Measurements from ENCODE around the gene SNX8.

SNX8 gene

GRCh38 chr7:2259480-2259879 lies 54.8 kb downstream of the SNX8 start:
- no peak for DNase-seq (ENCODE audit: low read depth)

GRCh38 chr7:2258661-2259365 lies 55.4 kb downstream of the SNX8 start:
- no peak for DNase-seq (ENCODE audit: low read depth)

GRCh38 chr7:2257651-2258050 lies 56.6 kb downstream of the SNX8 start:
- DNase-seq (ENCODE audit: low read depth) = no peak

GRCh38 chr7:2257046-2257551 lies 57.1 kb downstream of the SNX8 start:
- DNase-seq (ENCODE audit: low read depth) = no peak

GRCh38 chr7:2256306-2257045 lies 57.8 kb downstream of the SNX8 start:
- no peak for DNase-seq (ENCODE audit: low read depth)

DNA sequence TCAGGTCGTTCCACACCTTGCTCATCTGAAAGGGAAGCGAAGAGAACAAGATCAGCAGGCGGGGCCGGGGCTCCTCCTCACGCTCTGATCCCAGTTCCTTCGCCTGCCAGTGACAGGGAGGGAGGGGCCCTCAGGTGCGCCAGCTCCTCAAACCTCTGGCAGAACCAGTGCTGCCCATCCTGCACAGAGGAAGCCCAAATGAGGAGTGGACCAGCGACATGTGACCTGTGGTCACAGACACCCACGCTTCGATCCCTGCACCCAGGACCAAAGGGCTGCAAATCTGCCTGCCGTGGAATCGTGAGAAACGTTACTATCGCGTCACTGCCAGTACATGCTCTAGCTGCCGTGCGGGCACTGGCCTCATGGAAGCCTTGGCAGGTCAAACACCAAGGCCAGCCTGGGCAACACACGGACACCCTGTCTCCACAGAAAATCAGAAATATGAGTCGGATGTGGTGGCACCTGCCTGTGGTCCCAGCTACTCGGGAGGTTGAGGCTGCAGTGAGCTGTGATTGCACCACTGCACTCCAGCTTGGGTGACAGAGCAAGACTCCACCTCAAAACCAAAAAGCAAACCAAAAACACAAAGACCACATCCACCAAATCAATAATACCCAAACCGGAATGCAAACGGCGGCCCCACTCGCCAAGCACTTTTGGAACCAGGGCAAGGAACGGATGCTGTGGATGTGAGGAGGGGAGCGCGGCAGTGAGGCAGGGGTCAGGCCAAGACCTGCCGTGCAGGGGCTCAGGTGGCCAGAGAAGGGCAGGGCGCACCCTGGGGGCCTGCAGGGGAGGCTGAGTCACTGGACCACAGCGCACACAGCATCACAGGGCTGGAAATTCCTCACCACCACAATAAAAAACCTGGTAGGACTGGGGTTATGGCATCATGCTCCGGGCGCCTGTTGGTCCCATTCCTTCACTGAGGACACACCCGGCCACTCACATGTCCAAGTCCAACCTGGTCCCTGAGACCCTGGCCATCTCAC lies 58.8 kb downstream of the SNX8 start:
- no peak for DNase-seq (ENCODE audit: low read depth)

- no peak for DNase-seq (ENCODE audit: low read depth)
These were observed 59.7 kb downstream of the SNX8 start for GRCh38 chr7:2254429-2255144.

DNA sequence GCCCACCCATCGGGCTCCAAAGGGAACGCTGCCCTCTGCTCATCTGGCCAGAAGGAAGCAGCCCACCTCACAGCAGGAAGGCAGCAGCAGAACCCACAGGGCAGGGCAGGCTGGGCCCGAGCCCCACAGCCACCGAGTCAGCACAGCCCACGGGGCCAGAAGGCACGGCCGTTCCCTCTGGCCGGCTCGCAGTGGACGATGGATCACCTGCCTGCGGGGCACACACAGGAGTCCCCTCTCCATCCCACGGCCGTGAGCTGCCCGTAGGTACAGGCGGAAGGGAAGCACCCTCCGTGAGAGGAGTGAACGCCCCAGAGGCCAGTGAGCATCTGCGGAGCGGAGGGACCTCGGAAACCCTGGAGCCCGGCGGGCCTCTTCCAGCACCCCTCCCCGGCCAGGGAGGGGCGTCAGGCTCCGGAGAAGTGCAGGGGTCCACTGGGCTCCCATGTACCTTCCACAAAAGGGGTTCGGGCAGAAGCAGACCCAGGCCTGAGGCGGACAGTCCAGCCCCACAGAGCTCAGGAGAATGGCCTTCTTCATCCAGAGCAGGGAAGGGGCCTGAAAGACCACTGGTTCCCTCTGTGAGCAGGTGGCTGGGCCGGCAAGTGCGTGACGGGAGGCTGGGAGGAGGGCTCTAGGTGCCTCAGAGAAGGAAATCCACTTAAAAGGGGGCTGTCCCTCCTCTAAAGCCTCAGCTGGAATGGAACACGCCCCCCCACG lies 60.6 kb downstream of the SNX8 start:
- DNase-seq (ENCODE audit: low read depth) = no peak

GRCh38 chr7:2253021-2253420 lies 61.2 kb downstream of the SNX8 start:
- DNase-seq (ENCODE audit: low read depth) = no peak

- DNase-seq (ENCODE audit: low read depth) = no peak
These were observed 62.1 kb downstream of the SNX8 start for GRCh38 chr7:2251841-2252771.

DNA sequence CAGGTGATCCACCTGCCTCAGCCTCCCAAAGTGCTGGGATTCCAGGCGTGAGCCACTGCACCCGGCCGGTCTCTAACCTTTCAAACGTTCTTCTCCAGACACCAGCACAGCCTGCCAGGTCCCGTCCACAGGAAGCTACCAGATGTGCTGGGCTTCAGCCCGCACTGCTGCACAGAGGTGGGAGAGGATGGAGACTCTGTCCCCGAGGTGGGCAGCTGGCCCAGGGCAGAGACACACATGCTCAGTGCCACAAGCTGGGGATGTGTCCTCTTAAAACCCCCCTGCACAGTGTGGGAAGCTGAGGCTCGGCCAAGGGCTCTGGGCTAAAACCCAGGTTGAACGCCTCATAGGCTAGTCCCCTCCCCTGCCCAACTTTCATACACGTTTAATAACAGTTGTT lies 62.9 kb downstream of the SNX8 start:
- DNase-seq (ENCODE audit: low read depth) = no peak

GRCh38 chr7:2249744-2250323 lies 64.4 kb downstream of the SNX8 start:
- DNase-seq (ENCODE audit: low read depth) = no peak

DNA sequence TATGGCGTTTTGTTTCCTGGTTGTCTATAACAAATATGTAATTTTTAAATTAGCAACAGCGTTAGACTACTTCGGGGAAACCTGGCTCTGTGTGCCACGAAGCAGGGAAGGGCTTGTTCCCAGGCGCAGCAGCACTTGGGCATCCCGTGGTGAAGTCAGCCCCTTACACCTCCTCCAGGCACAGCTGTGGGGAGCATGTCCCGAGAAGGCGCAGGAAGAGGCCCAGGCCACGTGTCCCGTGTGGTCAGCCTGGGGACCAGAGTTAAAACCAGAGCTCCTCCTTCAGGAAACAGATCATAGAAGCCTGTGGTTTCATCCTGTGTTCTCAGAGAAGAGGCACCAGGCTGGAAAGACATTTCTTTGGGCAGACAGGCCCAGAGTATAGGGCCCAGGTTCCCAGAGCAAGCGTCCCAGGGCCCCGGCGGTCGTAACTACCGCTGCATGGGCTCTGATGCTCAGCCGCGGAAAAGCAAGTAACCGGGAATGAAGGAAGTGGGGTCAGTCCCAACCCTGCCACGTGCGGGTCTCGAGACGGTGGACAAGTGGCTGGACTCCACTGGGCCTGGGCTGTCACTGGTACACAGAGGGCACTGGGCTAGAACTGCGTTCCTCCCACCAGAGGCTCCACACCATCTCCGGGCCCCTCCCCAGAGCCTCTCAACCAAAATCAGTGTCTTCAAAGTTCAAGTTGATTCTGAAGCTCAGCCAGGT lies 65.1 kb downstream of the SNX8 start:
- DNase-seq (ENCODE audit: low read depth) = no peak

GRCh38 chr7:2247141-2247995 lies 66.9 kb downstream of the SNX8 start:
- no peak for DNase-seq (ENCODE audit: low read depth)

DNA sequence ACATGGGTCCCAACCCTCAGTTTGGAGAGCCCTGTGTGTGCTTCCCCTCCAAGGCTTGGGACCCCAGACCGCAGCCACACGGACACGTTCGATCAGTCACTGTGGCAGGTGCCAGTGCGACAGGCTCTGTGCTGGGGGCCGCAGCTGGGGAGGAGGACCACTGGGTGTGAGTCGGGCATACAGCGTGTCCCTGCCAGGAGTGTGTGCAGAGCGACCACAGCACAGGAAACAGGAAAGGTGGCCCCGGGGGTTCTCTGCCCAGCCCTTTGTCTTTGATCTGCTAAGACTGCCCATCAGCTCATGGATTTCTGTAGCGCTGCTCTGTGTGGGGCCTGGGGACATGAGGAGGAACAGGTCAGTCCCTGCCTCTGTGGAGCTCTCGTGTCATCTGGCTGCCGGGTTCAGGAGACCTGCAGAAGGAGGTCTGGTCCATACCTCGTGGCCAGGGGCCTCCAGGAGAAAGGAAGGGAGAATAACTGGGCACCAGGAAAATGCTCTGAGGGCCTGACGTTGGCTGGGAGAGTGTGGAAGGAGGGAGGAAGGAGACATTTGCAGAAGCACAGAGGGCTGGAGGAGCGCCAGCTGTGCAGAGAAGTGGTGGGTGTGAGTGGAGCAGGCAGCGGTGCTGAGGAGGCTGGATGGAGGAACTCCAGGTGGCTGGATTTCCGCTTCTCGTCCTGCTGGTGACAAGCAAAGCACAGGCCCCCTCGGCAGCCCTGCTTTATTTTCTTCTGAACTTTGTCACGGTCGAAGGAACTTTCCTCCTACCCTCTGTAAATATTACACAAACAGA lies 68.2 kb downstream of the SNX8 start:
- DNase-seq (ENCODE audit: low read depth) = no peak

DNA sequence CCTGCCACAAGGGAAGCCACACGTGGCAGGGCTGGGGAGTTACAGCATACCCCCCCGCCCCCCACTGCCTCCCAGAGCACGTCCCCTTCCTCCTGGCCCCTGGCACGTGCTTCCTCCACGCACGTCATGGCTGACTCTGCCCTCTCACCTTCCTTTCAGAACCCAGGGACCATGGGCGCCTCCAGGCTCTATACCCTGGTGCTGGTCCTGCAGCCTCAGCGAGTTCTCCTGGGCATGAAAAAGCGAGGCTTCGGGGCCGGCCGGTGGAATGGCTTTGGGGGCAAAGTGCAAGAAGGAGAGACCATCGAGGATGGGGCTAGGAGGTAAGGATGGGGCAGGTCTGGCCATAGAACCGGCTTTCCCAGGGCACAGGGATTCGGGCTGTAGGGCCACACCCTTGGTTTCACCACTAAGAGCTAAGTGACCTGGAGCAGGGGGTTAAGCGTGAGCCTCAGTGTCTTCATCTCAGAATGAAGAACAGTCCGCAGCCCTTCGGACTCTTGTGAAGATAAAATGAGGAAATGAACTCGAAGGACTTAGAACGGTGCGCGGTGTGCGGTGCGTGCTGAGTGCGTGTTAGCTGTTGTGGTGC lies 69.7 kb downstream of the SNX8 start:
- DNase-seq (ENCODE audit: low read depth) = no peak

DNA sequence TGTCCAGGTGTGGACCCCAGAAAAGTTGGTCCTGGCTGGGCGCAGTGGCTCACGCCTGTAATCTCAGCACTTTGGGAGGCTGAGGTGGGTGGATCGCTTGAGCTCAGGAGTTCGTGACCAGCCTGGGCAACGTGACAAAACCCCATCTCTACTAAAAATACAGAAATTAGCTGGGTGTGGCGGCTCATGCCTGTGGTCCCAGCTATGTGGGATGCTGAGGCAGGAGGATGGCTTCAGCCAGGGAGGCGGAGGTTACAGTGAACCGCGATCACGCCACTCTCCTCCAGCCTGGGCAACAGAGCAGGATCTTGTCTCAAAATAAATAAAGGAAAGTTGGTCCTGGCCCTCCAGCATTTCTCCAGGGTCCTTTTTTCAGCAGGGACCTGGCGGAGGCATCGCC lies 70.8 kb downstream of the SNX8 start:
- no peak for DNase-seq (ENCODE audit: low read depth)
